ENCODE data around the gene ERCC6L2.
A peak's percentile ranks its signal among the peaks of the same experiment; 100 is the strongest.

The ERCC6L2 gene

DNA sequence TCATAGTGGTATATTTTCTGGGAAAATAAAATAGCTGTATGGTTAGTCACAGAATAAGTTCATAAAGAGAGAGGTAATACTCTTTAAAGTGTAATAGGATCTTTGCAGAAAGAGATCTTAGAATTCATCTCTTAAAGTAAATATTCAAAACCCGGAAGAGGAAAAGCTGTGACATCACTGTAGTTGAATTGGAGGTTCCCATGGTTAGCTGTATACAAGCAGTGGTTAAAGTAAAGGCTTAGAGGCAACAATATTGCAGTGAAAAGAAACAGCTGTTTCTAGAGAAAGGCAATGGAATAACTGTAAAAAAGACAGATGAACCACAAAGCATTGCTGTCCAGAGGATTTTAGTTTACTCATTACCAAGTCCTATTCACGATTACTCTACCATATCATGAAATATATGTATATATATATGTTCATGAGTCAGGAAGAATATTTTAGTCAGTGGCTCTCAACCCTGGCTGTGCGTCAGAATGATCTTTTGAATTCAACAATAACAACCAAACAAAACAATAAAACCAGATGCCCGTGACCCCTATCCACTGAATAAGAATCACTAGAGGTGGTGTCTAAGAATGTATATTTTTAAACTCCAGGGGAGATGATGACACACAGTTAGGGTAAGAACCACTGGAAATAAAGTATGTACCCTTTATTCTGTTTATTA lies 4.7 kb downstream of the ERCC6L2 start:
- no peak for TF ChIP-seq ZFX (IDR thresholded peaks at IDR 0.05; ENCODE audit: borderline replicate concordance)
- TF ChIP-seq, protein P1, sequence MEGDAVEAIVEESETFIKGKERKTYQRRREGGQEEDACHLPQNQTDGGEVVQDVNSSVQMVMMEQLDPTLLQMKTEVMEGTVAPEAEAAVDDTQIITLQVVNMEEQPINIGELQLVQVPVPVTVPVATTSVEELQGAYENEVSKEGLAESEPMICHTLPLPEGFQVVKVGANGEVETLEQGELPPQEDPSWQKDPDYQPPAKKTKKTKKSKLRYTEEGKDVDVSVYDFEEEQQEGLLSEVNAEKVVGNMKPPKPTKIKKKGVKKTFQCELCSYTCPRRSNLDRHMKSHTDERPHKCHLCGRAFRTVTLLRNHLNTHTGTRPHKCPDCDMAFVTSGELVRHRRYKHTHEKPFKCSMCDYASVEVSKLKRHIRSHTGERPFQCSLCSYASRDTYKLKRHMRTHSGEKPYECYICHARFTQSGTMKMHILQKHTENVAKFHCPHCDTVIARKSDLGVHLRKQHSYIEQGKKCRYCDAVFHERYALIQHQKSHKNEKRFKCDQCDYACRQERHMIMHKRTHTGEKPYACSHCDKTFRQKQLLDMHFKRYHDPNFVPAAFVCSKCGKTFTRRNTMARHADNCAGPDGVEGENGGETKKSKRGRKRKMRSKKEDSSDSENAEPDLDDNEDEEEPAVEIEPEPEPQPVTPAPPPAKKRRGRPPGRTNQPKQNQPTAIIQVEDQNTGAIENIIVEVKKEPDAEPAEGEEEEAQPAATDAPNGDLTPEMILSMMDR (IDR thresholded peaks at IDR 0.05) = no peak
- H3K27ac ChIP-seq = no peak overlapping the region

DNA sequence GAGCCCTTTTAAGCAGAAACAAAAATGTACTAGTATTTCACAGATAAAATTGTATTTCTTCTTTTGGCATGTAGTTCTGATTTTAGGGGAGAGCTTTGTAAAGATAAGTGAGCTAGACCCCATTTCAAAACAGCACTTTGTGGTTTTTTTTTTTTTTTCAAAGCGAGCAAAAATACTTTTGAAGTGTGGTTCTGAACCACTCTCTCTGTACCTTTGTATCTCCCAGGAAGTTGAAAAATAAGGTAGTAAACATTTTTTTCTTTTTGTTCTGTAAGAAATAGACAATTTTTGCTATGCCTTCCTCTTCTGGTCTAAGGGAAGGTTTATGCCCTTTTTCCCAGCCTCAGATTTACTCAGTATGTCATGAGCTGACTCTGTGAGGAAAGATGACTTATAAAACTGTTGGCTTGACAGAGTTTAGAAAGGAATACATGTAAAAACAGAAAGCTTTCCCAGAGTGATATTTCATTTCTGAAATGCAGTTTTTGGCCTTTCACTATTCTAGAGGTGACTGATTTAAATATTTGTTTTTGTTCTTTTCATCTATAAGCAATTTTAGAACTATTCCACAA lies 12.5 kb downstream of the ERCC6L2 start:
- TF ChIP-seq, protein P1 (IDR thresholded peaks at IDR 0.05) = no peak
- TF ChIP-seq ZFX (IDR thresholded peaks at IDR 0.05; ENCODE audit: borderline replicate concordance) = no peak
- H3K27ac ChIP-seq = no peak overlapping the region

DNA sequence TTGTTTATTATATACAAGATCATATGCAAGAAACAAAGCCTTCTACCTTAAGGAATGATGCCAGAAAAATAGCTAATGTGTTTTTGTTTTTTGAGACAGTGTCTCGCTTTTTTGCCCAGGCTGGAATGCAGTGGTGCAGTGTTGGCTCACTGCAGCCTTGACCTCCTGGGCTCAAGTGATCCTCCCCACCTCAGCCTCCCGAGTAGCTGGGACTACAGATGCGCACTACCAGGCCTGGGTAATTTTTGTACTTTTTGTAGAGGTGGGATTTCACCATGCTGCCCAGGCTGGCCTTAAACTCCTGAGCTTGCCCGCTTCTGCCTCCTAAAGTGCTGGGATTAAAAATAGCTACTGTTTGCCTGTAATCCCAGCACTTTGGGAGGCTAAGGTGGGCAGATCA lies 15.1 kb downstream of the ERCC6L2 start:
- H3K27ac ChIP-seq = no peak overlapping the region

DNA sequence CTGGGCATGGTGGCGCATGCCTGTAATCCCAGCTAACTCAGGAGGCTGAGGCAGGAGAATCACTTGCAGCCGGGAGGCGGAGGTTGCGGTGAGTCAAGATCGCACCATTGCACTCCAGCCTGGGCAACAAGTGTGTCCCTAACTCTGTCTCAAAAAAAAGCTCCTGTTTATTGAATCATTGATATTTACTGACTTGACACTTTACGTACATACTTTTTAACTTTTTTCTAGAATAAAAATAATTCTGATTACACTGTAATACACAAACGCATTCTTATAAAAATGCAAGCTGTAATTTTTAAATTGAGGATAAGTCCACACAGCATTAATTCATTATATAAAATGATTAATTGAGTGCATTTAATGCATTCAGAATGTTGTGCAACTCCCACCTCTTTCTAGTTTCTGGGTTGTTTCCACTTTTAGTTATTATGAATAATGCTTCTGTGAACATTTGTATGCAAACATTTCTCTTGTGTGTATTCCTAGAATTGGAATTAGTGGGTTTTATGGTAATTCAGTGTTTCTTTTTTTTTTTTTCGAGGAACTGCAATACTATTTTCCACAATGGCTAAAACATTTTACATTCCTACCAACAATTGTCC lies 15.7 kb downstream of the ERCC6L2 start:
- TF ChIP-seq, protein P1 (IDR thresholded peaks at IDR 0.05) = no peak
- no peak for TF ChIP-seq ZFX (IDR thresholded peaks at IDR 0.05; ENCODE audit: borderline replicate concordance)
- H3K27ac ChIP-seq = no peak overlapping the region

More for the DNA sequence above, 15.1 kb downstream of the ERCC6L2 start:
- TF ChIP-seq, protein P1 (IDR thresholded peaks at IDR 0.05) = no peak
- no peak for TF ChIP-seq ZFX (IDR thresholded peaks at IDR 0.05; ENCODE audit: borderline replicate concordance)

DNA sequence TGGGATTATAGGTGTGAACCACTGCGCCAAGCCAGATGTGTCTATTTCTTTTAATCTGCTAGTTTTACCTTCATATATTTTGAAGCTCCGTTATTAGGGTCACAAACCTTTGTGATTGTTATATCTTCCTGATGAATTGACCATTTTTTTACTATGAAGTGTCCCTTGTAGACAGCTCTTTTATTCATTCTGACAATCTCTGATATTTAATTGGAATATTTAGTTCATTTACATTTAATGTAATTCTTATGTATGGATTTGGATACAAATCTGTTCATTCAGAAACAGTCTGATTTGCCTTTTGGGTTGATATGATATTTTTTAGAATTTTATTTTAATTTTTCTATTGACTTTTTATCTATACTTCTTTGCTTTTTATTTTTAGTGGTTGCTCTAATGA lies 17.2 kb downstream of the ERCC6L2 start:
- no peak overlapping the region for H3K27ac ChIP-seq
- no peak for TF ChIP-seq ZFX (IDR thresholded peaks at IDR 0.05; ENCODE audit: borderline replicate concordance)

DNA sequence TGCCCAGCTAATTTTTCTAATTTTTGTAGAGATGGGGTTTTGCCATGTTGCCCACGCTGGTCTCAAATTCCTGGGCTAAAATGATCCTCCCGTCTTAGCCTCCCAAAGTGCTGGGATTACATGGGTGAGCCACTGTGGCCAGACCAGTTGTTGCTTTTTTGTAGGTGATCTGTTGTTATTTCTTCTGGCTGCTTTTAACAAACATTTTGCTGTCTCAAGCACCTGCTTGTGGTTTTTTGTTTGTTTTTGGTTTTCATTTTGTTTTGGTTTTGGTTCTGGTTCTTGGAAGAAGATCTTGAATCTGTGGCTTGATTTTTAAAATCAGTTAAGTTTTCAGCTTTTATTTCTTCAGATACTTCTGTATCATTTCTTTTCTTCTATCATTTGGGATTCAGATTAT lies 21.1 kb downstream of the ERCC6L2 start:
- H3K27ac ChIP-seq = no peak overlapping the region
- TF ChIP-seq, protein P1 (IDR thresholded peaks at IDR 0.05) = no peak
- TF ChIP-seq ZFX (IDR thresholded peaks at IDR 0.05; ENCODE audit: borderline replicate concordance) = no peak

DNA sequence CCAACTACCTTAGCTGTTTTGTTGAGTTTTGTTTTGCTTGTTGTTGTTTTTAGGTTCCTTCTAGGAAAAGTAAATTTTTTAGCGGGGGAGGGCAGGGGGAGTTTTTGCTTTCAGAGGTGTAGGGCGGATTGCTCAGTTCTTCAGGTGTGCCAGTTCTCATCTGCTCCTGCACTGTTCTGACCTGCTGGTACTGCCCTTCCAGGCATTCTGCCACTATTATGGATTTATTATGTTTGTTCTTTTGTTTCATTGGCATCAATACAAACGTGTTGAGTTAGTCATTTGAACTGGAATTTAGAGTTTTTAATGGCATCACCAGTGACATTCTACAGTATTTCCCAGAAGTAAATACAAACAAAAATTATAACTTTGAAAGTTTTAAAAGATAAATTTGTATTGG lies 26.0 kb downstream of the ERCC6L2 start:
- peak overlapping the region; percentile 34 for H3K27ac ChIP-seq
- TF ChIP-seq ZFX (IDR thresholded peaks at IDR 0.05; ENCODE audit: borderline replicate concordance) = no peak
- TF ChIP-seq, protein P1 (IDR thresholded peaks at IDR 0.05) = no peak

Measured in 22Rv1 (cell line).